Mammary epithelial cell (primary cell): ENCODE measurements around the gene ZNF17.
A peak's percentile ranks its signal among the peaks of the same experiment; 100 is the strongest.

Experiments
- EZH2 ChIP-seq: IDR thresholded peaks from 2 replicates; pipeline ENCODE4 v1.6.1; 2012; ENCODE audit warnings: low read length, inconsistent platforms, borderline replicate concordance
- TF ChIP-seq, protein P1 (sequence below), 2 donors: IDR thresholded peaks in 1 of 2; conservative IDR thresholded peaks in 1 of 2; 2 replicates each; pipeline ENCODE4 v1.5.1; 2011 to 2012; ENCODE audit warnings: inconsistent platforms in 2 of 2, low read length in 2 of 2, mild to moderate bottlenecking in 2 of 2, control low read depth in 1 of 2, low read depth in 1 of 2; ENCODE audit not compliant: insufficient read depth in 1 of 2; ENCODE audit errors: extremely low read depth in 1 of 2

DNA sequence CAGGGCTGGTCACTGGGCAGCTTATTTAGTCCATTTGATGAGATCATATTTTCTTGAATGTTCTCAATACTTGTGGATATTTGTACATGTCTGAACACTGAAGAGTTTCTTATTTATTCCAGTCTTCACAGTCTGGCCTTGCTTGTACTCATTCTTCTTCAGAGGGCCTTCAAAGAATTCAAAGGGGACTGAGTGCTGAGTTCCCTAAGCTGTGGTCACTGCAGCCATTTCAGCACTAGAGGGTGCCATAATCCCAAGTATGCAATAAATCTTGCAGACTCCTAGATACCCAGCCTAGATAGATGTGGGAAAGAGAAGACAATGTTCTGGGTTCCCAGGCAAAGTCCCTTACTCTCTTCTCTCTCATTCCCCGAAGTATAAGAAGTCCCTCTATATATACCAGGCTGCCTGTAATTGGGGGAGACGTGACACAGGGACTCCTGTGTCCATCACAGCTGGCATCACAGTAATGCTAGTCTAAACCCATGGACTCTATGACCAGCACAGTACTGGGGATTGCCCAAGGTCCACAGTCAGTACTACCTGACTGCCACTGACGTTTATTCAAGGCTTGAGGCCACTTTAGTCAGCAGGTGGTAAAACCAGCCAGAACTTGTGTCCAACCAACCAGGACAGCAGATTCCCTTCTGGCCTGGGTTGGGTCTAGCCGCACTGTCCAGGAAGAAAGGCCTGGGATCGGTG lies 54.9 kb downstream of the ZNF17 start:
- TF ChIP-seq, protein P1, sequence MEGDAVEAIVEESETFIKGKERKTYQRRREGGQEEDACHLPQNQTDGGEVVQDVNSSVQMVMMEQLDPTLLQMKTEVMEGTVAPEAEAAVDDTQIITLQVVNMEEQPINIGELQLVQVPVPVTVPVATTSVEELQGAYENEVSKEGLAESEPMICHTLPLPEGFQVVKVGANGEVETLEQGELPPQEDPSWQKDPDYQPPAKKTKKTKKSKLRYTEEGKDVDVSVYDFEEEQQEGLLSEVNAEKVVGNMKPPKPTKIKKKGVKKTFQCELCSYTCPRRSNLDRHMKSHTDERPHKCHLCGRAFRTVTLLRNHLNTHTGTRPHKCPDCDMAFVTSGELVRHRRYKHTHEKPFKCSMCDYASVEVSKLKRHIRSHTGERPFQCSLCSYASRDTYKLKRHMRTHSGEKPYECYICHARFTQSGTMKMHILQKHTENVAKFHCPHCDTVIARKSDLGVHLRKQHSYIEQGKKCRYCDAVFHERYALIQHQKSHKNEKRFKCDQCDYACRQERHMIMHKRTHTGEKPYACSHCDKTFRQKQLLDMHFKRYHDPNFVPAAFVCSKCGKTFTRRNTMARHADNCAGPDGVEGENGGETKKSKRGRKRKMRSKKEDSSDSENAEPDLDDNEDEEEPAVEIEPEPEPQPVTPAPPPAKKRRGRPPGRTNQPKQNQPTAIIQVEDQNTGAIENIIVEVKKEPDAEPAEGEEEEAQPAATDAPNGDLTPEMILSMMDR (conservative IDR thresholded peaks at IDR 0.05 in 1 of 2, IDR thresholded peaks at IDR 0.05 in 1 of 2; ENCODE audit: extremely low read depth in 1 of 2, insufficient read depth in 1 of 2, low read depth in 1 of 2, low read length in 2 of 2) = peak; percentile 49 to 71
- no peak for TF ChIP-seq EZH2
